ENCODE data around the gene CRACDL.

CRACDL gene

GRCh38 chr2:98867539-98868309 is 68.3 kb downstream of the CRACDL start:
- in situ Hi-C loops (cut with HindIII; ENCODE audit: low sequenced_read_pairs): no loop called here

- in situ Hi-C loops (cut with HindIII; ENCODE audit: low sequenced_read_pairs): no loop called here
These were observed 70.0 kb downstream of the CRACDL start for GRCh38 chr2:98866033-98866432.

- in situ Hi-C loops (cut with HindIII; ENCODE audit: low sequenced_read_pairs): no loop called here
These were observed 74.4 kb downstream of the CRACDL start for GRCh38 chr2:98861601-98862000.

- in situ Hi-C loops (cut with HindIII; ENCODE audit: low sequenced_read_pairs): no loop called here
These were observed 76.7 kb downstream of the CRACDL start for GRCh38 chr2:98859323-98859722.

- in situ Hi-C loops (cut with HindIII; ENCODE audit: low sequenced_read_pairs): no loop called here
These were observed 79.0 kb downstream of the CRACDL start for GRCh38 chr2:98857001-98857400.

GRCh38 chr2:98854682-98855081 is 81.3 kb downstream of the CRACDL start:
- in situ Hi-C loops (cut with HindIII; ENCODE audit: low sequenced_read_pairs): no loop called here

GRCh38 chr2:98852932-98853331 is 83.1 kb downstream of the CRACDL start:
- in situ Hi-C loops (cut with HindIII; ENCODE audit: low sequenced_read_pairs): no loop called here

- in situ Hi-C loops (cut with HindIII; ENCODE audit: low sequenced_read_pairs): no loop called here
These were observed 86.0 kb downstream of the CRACDL start for GRCh38 chr2:98850074-98850473.

- in situ Hi-C loops (cut with HindIII; ENCODE audit: low sequenced_read_pairs): loop anchor here (25.0 kb wide), 1 partner anchor 213 kb away; no protein-coding TSS in a partner anchor
These were observed 86.9 kb downstream of the CRACDL start for GRCh38 chr2:98849113-98849512.

GRCh38 chr2:98847853-98848252 is 88.2 kb downstream of the CRACDL start:
- in situ Hi-C loops (cut with HindIII; ENCODE audit: low sequenced_read_pairs): loop anchor here (25.0 kb wide), 1 partner anchor 214 kb away; no protein-coding TSS in a partner anchor

- in situ Hi-C loops (cut with HindIII; ENCODE audit: low sequenced_read_pairs): loop anchor here (25.0 kb wide), 1 partner anchor 216 kb away; no protein-coding TSS in a partner anchor
These were observed 90.0 kb downstream of the CRACDL start for GRCh38 chr2:98846041-98846440.

- in situ Hi-C loops (cut with HindIII; ENCODE audit: low sequenced_read_pairs): loop anchor here (25.0 kb wide), 1 partner anchor 220 kb away; no protein-coding TSS in a partner anchor
These were observed 93.9 kb downstream of the CRACDL start for GRCh38 chr2:98842136-98842535.

GRCh38 chr2:98839292-98839691 is 96.7 kb downstream of the CRACDL start:
- in situ Hi-C loops (cut with HindIII; ENCODE audit: low sequenced_read_pairs): loop anchor here (25.0 kb wide), 1 partner anchor 223 kb away; no protein-coding TSS in a partner anchor

- in situ Hi-C loops (cut with HindIII; ENCODE audit: low sequenced_read_pairs): loop anchor here (25.0 kb wide), 1 partner anchor 226 kb away; no protein-coding TSS in a partner anchor
These were observed 100.1 kb downstream of the CRACDL start for GRCh38 chr2:98835831-98836385.

- in situ Hi-C loops (cut with HindIII; ENCODE audit: low sequenced_read_pairs): loop anchor here (25.0 kb wide), 1 partner anchor 228 kb away; no protein-coding TSS in a partner anchor
These were observed 102.1 kb downstream of the CRACDL start for GRCh38 chr2:98833917-98834263.

GRCh38 chr2:98833172-98833916 is 102.7 kb downstream of the CRACDL start:
- in situ Hi-C loops (cut with HindIII; ENCODE audit: low sequenced_read_pairs): loop anchor here (25.0 kb wide), 1 partner anchor 229 kb away; no protein-coding TSS in a partner anchor

GRCh38 chr2:98832172-98832571 is 103.9 kb downstream of the CRACDL start:
- in situ Hi-C loops (cut with HindIII; ENCODE audit: low sequenced_read_pairs): loop anchor here (25.0 kb wide), 1 partner anchor 230 kb away; no protein-coding TSS in a partner anchor

- in situ Hi-C loops (cut with HindIII; ENCODE audit: low sequenced_read_pairs): loop anchor here (25.0 kb wide), 1 partner anchor 232 kb away; no protein-coding TSS in a partner anchor
These were observed 105.4 kb downstream of the CRACDL start for GRCh38 chr2:98830571-98831145.

GRCh38 chr2:98829581-98830270 is 106.3 kb downstream of the CRACDL start:
- in situ Hi-C loops (cut with HindIII; ENCODE audit: low sequenced_read_pairs): loop anchor here (25.0 kb wide), 1 partner anchor 233 kb away; no protein-coding TSS in a partner anchor

- in situ Hi-C loops (cut with HindIII; ENCODE audit: low sequenced_read_pairs): loop anchor here (25.0 kb wide), 1 partner anchor 233 kb away; no protein-coding TSS in a partner anchor
These were observed 107.1 kb downstream of the CRACDL start for GRCh38 chr2:98828793-98829371.

Measured in endothelial cell of hepatic sinusoid (primary cell).